ENCODE data around the gene PATL2.

- TF ChIP-seq EP300 (IDR thresholded peaks at IDR 0.05) (no peak), POLR2A (IDR thresholded peaks at IDR 0.05) (no peak), CTCF (IDR thresholded peaks at IDR 0.05) (no peak), POLR2AphosphoS5 (IDR thresholded peaks at IDR 0.05) (no peak)
Observed at GRCh38 chr15:44722011-44722410, 10.9 kb upstream of the PATL2 start.
